H7 (cell line): ENCODE measurements around the gene GALNTL6. TPM values are rescaled to one million over a fixed set of nuclear protein-coding genes. Genes with fewer than 3 reads are reported as not detected.
A peak's percentile ranks its signal among the peaks of the same experiment; 100 is the strongest.

Experiments used
- DNase-seq: peaks from one replicate; pipeline ENCODE4 v3.0.0; 2012
- H3K27me3 ChIP-seq: 2 replicates; pipeline ENCODE4 v1.6.0; 2011; ENCODE audit warnings: mild to moderate bottlenecking, low read length; ENCODE audit not compliant: control insufficient read depth, insufficient read depth
- H3K36me3 ChIP-seq: replicated peaks from 2 replicates; pipeline ENCODE4 v1.5.1; 2011; ENCODE audit warnings: low read length; ENCODE audit not compliant: control insufficient read depth, insufficient read depth
- H3K4me3 ChIP-seq: 2 replicates; pipeline ENCODE4 v1.5.1; 2011; ENCODE audit warnings: low read depth, mild to moderate bottlenecking, control low read depth, low read length, moderate library complexity; ENCODE audit not compliant: insufficient read depth
- total RNA-seq: library from RNA; depleted of rRNA; stranded (reverse); fragments of >200 nt; shearing (Covaris generic); gene quantifications from 2 replicates; pipeline ENCODE4 v1.2.3, GENCODE V29; 2014

The GALNTL6 gene
- total RNA-seq, 1 experiment from 2014 or later: 0.24 TPM

- Histone ChIP-seq H3K27me3 (no peaks in the 10 kb centered on the region), H3K4me3 (no peak overlapping the region)
- no peak for DNase-seq
Measured at GRCh38 chr4:172141025-172141424, 327.8 kb downstream of the GALNTL6 start.

GRCh38 chr4:172142281-172142741 is 329.1 kb downstream of the GALNTL6 start:
- Histone ChIP-seq H3K4me3 (no peak overlapping the region), H3K27me3 (no peaks in the 10 kb centered on the region), H3K36me3 (no peaks in the 10 kb centered on the region)
- no peak for DNase-seq

More at GRCh38 chr4:172141025-172141424, 327.8 kb downstream of the GALNTL6 start:
- no peaks in the 10 kb centered on the region for H3K36me3 ChIP-seq

- no peak for DNase-seq
- H3K36me3 ChIP-seq: no peaks in the 10 kb centered on the region
- H3K4me3 ChIP-seq: no peak overlapping the region
- no peaks in the 10 kb centered on the region for H3K27me3 ChIP-seq
Measured at GRCh38 chr4:172143605-172144314, 330.6 kb downstream of the GALNTL6 start.

GRCh38 chr4:172147687-172148086 is 334.5 kb downstream of the GALNTL6 start:
- no peak for DNase-seq
- H3K27me3 ChIP-seq: no peaks in the 10 kb centered on the region
- no peak overlapping the region for H3K4me3 ChIP-seq
- no peaks in the 10 kb centered on the region for H3K36me3 ChIP-seq

- no peaks in the 10 kb centered on the region for H3K36me3 ChIP-seq
- no peak for DNase-seq
- no peak overlapping the region for H3K4me3 ChIP-seq
- no peaks in the 10 kb centered on the region for H3K27me3 ChIP-seq
Measured at GRCh38 chr4:172149329-172149728, 336.1 kb downstream of the GALNTL6 start.

GRCh38 chr4:172152284-172152683 is 339.1 kb downstream of the GALNTL6 start:
- DNase-seq: no peak
- Histone ChIP-seq H3K27me3 (no peaks in the 10 kb centered on the region), H3K36me3 (no peaks in the 10 kb centered on the region)

GRCh38 chr4:172153719-172154118 is 340.5 kb downstream of the GALNTL6 start:
- no peak for DNase-seq
- Histone ChIP-seq H3K4me3 (no peak overlapping the region), H3K27me3 (no peaks in the 10 kb centered on the region), H3K36me3 (no peaks in the 10 kb centered on the region)

More at GRCh38 chr4:172152284-172152683, 339.1 kb downstream of the GALNTL6 start:
- no peak overlapping the region for H3K4me3 ChIP-seq

- H3K27me3 ChIP-seq: no peaks in the 10 kb centered on the region
- no peak overlapping the region for H3K4me3 ChIP-seq
- DNase-seq: no peak
- no peaks in the 10 kb centered on the region for H3K36me3 ChIP-seq
Measured at GRCh38 chr4:172155838-172156345, 342.7 kb downstream of the GALNTL6 start.

- Histone ChIP-seq H3K4me3 (no peak overlapping the region), H3K36me3 (no peaks in the 10 kb centered on the region), H3K27me3 (no peaks in the 10 kb centered on the region)
- DNase-seq: no peak
Measured at GRCh38 chr4:172157946-172158345, 344.7 kb downstream of the GALNTL6 start.

GRCh38 chr4:172163215-172163614 is 350.0 kb downstream of the GALNTL6 start:
- no peak for DNase-seq
- Histone ChIP-seq H3K4me3 (no peak overlapping the region), H3K27me3 (no peaks in the 10 kb centered on the region), H3K36me3 (no peaks in the 10 kb centered on the region)

GRCh38 chr4:172168888-172169287 is 355.7 kb downstream of the GALNTL6 start:
- DNase-seq: no peak
- no peaks in the 10 kb centered on the region for H3K36me3 ChIP-seq
- H3K4me3 ChIP-seq: no peak overlapping the region
- H3K27me3 ChIP-seq: no peaks in the 10 kb centered on the region

GRCh38 chr4:172169871-172170270 is 356.7 kb downstream of the GALNTL6 start:
- DNase-seq: no peak
- H3K27me3 ChIP-seq: no peaks in the 10 kb centered on the region
- H3K4me3 ChIP-seq: no peak overlapping the region
- H3K36me3 ChIP-seq: no peaks in the 10 kb centered on the region

- DNase-seq: peak; percentile 6
- H3K36me3 ChIP-seq: no peaks in the 10 kb centered on the region
- no peaks in the 10 kb centered on the region for H3K27me3 ChIP-seq
- H3K4me3 ChIP-seq: no peak overlapping the region
Measured at GRCh38 chr4:172173206-172173605, 360.0 kb downstream of the GALNTL6 start.

- Histone ChIP-seq H3K27me3 (no peaks in the 10 kb centered on the region), H3K4me3 (no peak overlapping the region), H3K36me3 (no peaks in the 10 kb centered on the region)
- no peak for DNase-seq
Measured at GRCh38 chr4:172177382-172177781, 364.2 kb downstream of the GALNTL6 start.

- Histone ChIP-seq H3K4me3 (no peak overlapping the region), H3K27me3 (no peaks in the 10 kb centered on the region), H3K36me3 (no peaks in the 10 kb centered on the region)
- DNase-seq: no peak
Measured at GRCh38 chr4:172188248-172188988, 375.2 kb downstream of the GALNTL6 start.
